Skeletal muscle satellite cell (primary cell): Measurements from ENCODE around the gene PTPN14.

Experiments used
- H3K27me3 ChIP-seq: 2 replicates; pipeline ENCODE4 v1.7.0; 2013; ENCODE audit warnings: low read length; ENCODE audit not compliant: control insufficient read depth, insufficient read depth
- H3K36me3 ChIP-seq: 2 replicates; pipeline ENCODE4 v1.7.0; 2013; ENCODE audit warnings: mild to moderate bottlenecking, control low read depth, low read length; ENCODE audit not compliant: insufficient read depth
- H3K4me1 ChIP-seq: 2 replicates; pipeline ENCODE4 v1.7.0; 2013; ENCODE audit warnings: low read length; ENCODE audit not compliant: control insufficient read depth, insufficient read depth
- H3K4me2 ChIP-seq: 2 replicates; pipeline ENCODE4 v1.7.0; 2013; ENCODE audit warnings: mild to moderate bottlenecking, low read length
- H3K4me3 ChIP-seq: 2 replicates; pipeline ENCODE4 v1.7.0; 2013; ENCODE audit warnings: low read length
- H3K9ac ChIP-seq: 2 replicates; pipeline ENCODE4 v1.7.0; 2013; ENCODE audit warnings: mild to moderate bottlenecking, low read depth, low read length, moderate library complexity
- H3K9me3 ChIP-seq: replicated peaks from 2 replicates; pipeline ENCODE4 v1.7.0; 2013; ENCODE audit warnings: mild to moderate bottlenecking, control low read depth, low read length

The PTPN14 gene

GRCh38 chr1:214330715-214331114, 220.7 kb downstream of the PTPN14 start:
- Histone ChIP-seq H3K9me3 (no peaks in the 10 kb centered on the region), H3K4me2 (no peak overlapping the region), H3K4me1 (peaks cover 11% of the 10 kb centered on the region), H3K9ac (no peak overlapping the region), H3K4me3 (no peak overlapping the region), H3K27me3 (no peaks in the 10 kb centered on the region), H3K36me3 (peaks cover 3% of the 10 kb centered on the region)

- Histone ChIP-seq H3K4me2 (no peak overlapping the region), H3K9me3 (no peaks in the 10 kb centered on the region), H3K4me3 (no peak overlapping the region), H3K36me3 (peaks cover 3% of the 10 kb centered on the region), H3K27me3 (no peaks in the 10 kb centered on the region), H3K4me1 (peaks cover 11% of the 10 kb centered on the region), H3K9ac (no peak overlapping the region)
Observed at GRCh38 chr1:214330222-214330621, 221.2 kb downstream of the PTPN14 start.

- Histone ChIP-seq H3K4me2 (no peak overlapping the region), H3K4me1 (peaks cover 11% of the 10 kb centered on the region), H3K36me3 (peaks cover 3% of the 10 kb centered on the region), H3K9me3 (no peaks in the 10 kb centered on the region), H3K9ac (no peak overlapping the region), H3K4me3 (no peak overlapping the region), H3K27me3 (no peaks in the 10 kb centered on the region)
Observed at GRCh38 chr1:214329470-214330220, 221.8 kb downstream of the PTPN14 start.

GRCh38 chr1:214328770-214329469, 222.5 kb downstream of the PTPN14 start:
- Histone ChIP-seq H3K9me3 (no peaks in the 10 kb centered on the region), H3K4me3 (no peak overlapping the region), H3K9ac (no peak overlapping the region), H3K4me1 (peaks cover 11% of the 10 kb centered on the region), H3K27me3 (no peaks in the 10 kb centered on the region), H3K36me3 (peaks cover 3% of the 10 kb centered on the region), H3K4me2 (peak overlapping the region; percentile 49)

GRCh38 chr1:214327514-214327913, 223.9 kb downstream of the PTPN14 start:
- Histone ChIP-seq H3K4me1 (peaks cover 6% of the 10 kb centered on the region), H3K4me3 (no peak overlapping the region), H3K36me3 (peaks cover 3% of the 10 kb centered on the region), H3K27me3 (no peaks in the 10 kb centered on the region), H3K9me3 (no peaks in the 10 kb centered on the region), H3K9ac (no peak overlapping the region), H3K4me2 (no peak overlapping the region)

- no peaks in the 10 kb centered on the region for H3K9me3 ChIP-seq
- peaks cover 6% of the 10 kb centered on the region for H3K4me1 ChIP-seq
- H3K27me3 ChIP-seq, result no peaks in the 10 kb centered on the region
- no peak overlapping the region for H3K9ac ChIP-seq
- peaks cover 3% of the 10 kb centered on the region for H3K36me3 ChIP-seq
- H3K4me3 ChIP-seq, result no peak overlapping the region
- no peak overlapping the region for H3K4me2 ChIP-seq
Observed at GRCh38 chr1:214326406-214326805, 225.0 kb downstream of the PTPN14 start.

GRCh38 chr1:214324896-214325800, 226.3 kb downstream of the PTPN14 start:
- Histone ChIP-seq H3K4me1 (peaks cover 6% of the 10 kb centered on the region), H3K4me2 (no peak overlapping the region), H3K36me3 (peaks cover 3% of the 10 kb centered on the region), H3K9me3 (no peaks in the 10 kb centered on the region), H3K9ac (no peak overlapping the region), H3K27me3 (no peaks in the 10 kb centered on the region), H3K4me3 (no peak overlapping the region)

- Histone ChIP-seq H3K27me3 (no peaks in the 10 kb centered on the region), H3K9me3 (no peaks in the 10 kb centered on the region), H3K4me3 (no peak overlapping the region), H3K9ac (no peak overlapping the region), H3K36me3 (no peaks in the 10 kb centered on the region), H3K4me1 (peaks cover 21% of the 10 kb centered on the region), H3K4me2 (no peak overlapping the region)
Observed at GRCh38 chr1:214321705-214322453, 229.5 kb downstream of the PTPN14 start.

- Histone ChIP-seq H3K27me3 (no peaks in the 10 kb centered on the region), H3K4me2 (no peak overlapping the region), H3K4me1 (peaks cover 28% of the 10 kb centered on the region), H3K9ac (no peak overlapping the region), H3K36me3 (no peaks in the 10 kb centered on the region), H3K9me3 (no peaks in the 10 kb centered on the region), H3K4me3 (no peak overlapping the region)
Observed at GRCh38 chr1:214319938-214320337, 231.5 kb downstream of the PTPN14 start.

GRCh38 chr1:214318956-214319736, 232.3 kb downstream of the PTPN14 start:
- Histone ChIP-seq H3K27me3 (no peaks in the 10 kb centered on the region), H3K9ac (no peak overlapping the region), H3K4me3 (no peak overlapping the region), H3K36me3 (no peaks in the 10 kb centered on the region), H3K4me2 (peak overlapping the region; percentile 88), H3K9me3 (no peaks in the 10 kb centered on the region), H3K4me1 (peaks cover 28% of the 10 kb centered on the region)
